ENCODE measurements around the gene REV3L. TPM values are rescaled to one million over a fixed set of nuclear protein-coding genes. Genes with fewer than 3 reads are reported as not detected.
A peak's percentile ranks its signal among the peaks of the same experiment; 100 is the strongest.

The REV3L gene
- total and polyA plus RNA-seq, 2 of the 13 experiments (the other 11 are each of a cell fraction or from before 2014, with no cell fraction given), result 12.8 to 31.3 TPM

- 56% methylated on average over 2 of the region's 2 CpGs for WGBS (ENCODE audit: low lambda C conversion rate)
- H3K27ac ChIP-seq (ENCODE audit: extremely low read length, insufficient read depth, low read length), result no peak overlapping the region
- DNase-seq (ENCODE audit: low spot score) (peak; percentile 44), FAIRE-seq (no peak), ATAC-seq (peak; percentile 54; the same call in 2 of the 3 replicates)
- no peaks in the 10 kb centered on the region for H3K79me2 ChIP-seq (ENCODE audit: insufficient read depth, low read length)
- POLR2A ChIA-PET, result no interaction called here
- H3K27me3 ChIP-seq (ENCODE audit: control insufficient read depth in 1 of 2, insufficient read depth in 2 of 2, low read length in 2 of 2), result no peaks in the 10 kb centered on the region
- no peak overlapping the region for H3K4me3 ChIP-seq (replicated peaks in 1 of 3; ENCODE audit: insufficient read depth in 1 of 3, low read depth in 2 of 3, low read length in 3 of 3)
- no TSS peak for BruUV-seq (replicated peaks)
- peaks cover 19% of the 10 kb centered on the region for H3K9me3 ChIP-seq (ENCODE audit: low read length)
- H4K20me1 ChIP-seq (ENCODE audit: insufficient read depth, low read length), result no peaks in the 10 kb centered on the region
- intact Hi-C loops (cut with micrococcal nuclease; ENCODE audit: unreplicated experiment) (no loop called here), in situ Hi-C loops (cut with HindIII; ENCODE audit: extremely low pct_ligation_motif_present, low pct_unique_long_range_greater_than_20kb) (no loop called here)
- peak overlapping the region; percentile 23; the same call in 1 of the 2 replicates for H3K4me2 ChIP-seq (ENCODE audit: low read depth, low read length)
- CTCF ChIA-PET (ENCODE audit: low intra/inter-chr PET ratio, low total read pairs), result no interaction called here
- no peak overlapping the region for H3K9ac ChIP-seq (ENCODE audit: insufficient read depth, low read depth, low read length)
- H2AFZ ChIP-seq (ENCODE audit: low read length), result no peak overlapping the region
- peaks cover 11 to 36% of the 10 kb centered on the region in 2 experiments for H3K36me3 ChIP-seq (replicated peaks in 1 of 2; ENCODE audit: control insufficient read depth in 1 of 2, insufficient read depth in 2 of 2, low read length in 2 of 2)
- H3K4me1 ChIP-seq (ENCODE audit: insufficient read depth, low read length), result peaks cover 28% of the 10 kb centered on the region
- TF ChIP-seq TFDP1 (CRISPR knock-in tag; IDR thresholded peaks at IDR 0.05; ENCODE audit: borderline replicate concordance) (no peak), ZNF451 (CRISPR knock-in tag; IDR thresholded peaks at IDR 0.05) (no peak), ZNF143 (CRISPR knock-in tag; IDR thresholded peaks at IDR 0.05) (no peak), ZNF543 (CRISPR knock-in tag; IDR thresholded peaks at IDR 0.05) (no peak), ZNF335 (CRISPR knock-in tag; IDR thresholded peaks at IDR 0.05) (no peak), HOXA3 (CRISPR knock-in tag; IDR thresholded peaks at IDR 0.05) (no peak), ZNF670 (CRISPR knock-in tag; IDR thresholded peaks at IDR 0.05; ENCODE audit: borderline replicate concordance) (no peak), CEBPG (CRISPR knock-in tag; IDR thresholded peaks at IDR 0.05) (0 out of 2 replicates have a peak, but pooled peaks have one; percentile 43), FOXA1 (IDR thresholded peaks at IDR 0.05) (no peak), FOXA1 (CRISPR knock-in tag; IDR thresholded peaks at IDR 0.05) (no peak), ZNF234 (CRISPR knock-in tag; conservative IDR thresholded peaks at IDR 0.05) (no peak), PTBP1 (IDR thresholded peaks at IDR 0.05; ENCODE audit: low read depth, low read length, poor library complexity, severe bottlenecking) (no peak), RBM22 (optimal IDR thresholded peaks at IDR 0.05; ENCODE audit: low read length) (no peak), ZNF251 (CRISPR knock-in tag; IDR thresholded peaks at IDR 0.05) (no peak), ZNF260 (CRISPR knock-in tag; IDR thresholded peaks at IDR 0.05; ENCODE audit: borderline replicate concordance, low read depth) (no peak), TCF7 (IDR thresholded peaks at IDR 0.05; ENCODE audit: low read depth) (peak; percentile 15; the same call in 1 of the 2 replicates), HDAC2 (CRISPR knock-in tag; IDR thresholded peaks at IDR 0.05) (no peak)
- TF ChIP-seq, protein P1, sequence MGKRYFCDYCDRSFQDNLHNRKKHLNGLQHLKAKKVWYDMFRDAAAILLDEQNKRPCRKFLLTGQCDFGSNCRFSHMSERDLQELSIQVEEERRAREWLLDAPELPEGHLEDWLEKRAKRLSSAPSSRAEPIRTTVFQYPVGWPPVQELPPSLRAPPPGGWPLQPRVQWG (CRISPR knock-in tag; IDR thresholded peaks at IDR 0.05; ENCODE audit: borderline replicate concordance, low read depth), result no peak
- TF ChIP-seq, protein P2, sequence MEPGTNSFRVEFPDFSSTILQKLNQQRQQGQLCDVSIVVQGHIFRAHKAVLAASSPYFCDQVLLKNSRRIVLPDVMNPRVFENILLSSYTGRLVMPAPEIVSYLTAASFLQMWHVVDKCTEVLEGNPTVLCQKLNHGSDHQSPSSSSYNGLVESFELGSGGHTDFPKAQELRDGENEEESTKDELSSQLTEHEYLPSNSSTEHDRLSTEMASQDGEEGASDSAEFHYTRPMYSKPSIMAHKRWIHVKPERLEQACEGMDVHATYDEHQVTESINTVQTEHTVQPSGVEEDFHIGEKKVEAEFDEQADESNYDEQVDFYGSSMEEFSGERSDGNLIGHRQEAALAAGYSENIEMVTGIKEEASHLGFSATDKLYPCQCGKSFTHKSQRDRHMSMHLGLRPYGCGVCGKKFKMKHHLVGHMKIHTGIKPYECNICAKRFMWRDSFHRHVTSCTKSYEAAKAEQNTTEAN (CRISPR knock-in tag; conservative IDR thresholded peaks at IDR 0.05), result no peak
- TF ChIP-seq, protein P3, sequence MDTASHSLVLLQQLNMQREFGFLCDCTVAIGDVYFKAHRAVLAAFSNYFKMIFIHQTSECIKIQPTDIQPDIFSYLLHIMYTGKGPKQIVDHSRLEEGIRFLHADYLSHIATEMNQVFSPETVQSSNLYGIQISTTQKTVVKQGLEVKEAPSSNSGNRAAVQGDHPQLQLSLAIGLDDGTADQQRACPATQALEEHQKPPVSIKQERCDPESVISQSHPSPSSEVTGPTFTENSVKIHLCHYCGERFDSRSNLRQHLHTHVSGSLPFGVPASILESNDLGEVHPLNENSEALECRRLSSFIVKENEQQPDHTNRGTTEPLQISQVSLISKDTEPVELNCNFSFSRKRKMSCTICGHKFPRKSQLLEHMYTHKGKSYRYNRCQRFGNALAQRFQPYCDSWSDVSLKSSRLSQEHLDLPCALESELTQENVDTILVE (CRISPR knock-in tag; IDR thresholded peaks at IDR 0.05), result no peak
- TF ChIP-seq, protein P4, sequence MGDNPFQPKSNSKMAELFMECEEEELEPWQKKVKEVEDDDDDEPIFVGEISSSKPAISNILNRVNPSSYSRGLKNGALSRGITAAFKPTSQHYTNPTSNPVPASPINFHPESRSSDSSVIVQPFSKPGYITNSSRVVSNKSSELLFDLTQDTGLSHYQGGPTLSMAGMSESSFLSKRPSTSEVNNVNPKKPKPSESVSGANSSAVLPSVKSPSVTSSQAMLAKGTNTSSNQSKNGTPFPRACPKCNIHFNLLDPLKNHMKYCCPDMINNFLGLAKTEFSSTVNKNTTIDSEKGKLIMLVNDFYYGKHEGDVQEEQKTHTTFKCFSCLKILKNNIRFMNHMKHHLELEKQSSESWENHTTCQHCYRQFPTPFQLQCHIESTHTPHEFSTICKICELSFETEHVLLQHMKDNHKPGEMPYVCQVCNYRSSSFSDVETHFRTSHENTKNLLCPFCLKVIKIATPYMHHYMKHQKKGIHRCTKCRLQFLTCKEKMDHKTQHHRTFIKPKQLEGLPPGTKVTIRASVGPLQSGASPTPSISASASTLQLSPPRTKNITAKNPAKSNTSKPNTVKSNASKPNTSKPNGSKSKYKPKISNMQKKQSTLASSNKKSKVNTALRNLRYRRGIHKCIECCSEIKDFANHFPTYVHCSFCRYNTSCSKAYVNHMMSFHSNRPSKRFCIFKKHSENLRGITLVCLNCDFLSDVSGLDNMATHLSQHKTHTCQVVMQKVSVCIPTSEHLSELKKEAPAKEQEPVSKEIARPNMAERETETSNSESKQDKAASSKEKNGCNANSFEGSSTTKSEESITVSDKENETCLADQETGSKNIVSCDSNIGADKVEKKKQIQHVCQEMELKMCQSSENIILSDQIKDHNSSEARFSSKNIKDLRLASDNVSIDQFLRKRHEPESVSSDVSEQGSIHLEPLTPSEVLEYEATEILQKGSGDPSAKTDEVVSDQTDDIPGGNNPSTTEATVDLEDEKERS (CRISPR knock-in tag; IDR thresholded peaks at IDR 0.05), result no peak
These were observed 206.7 kb downstream of the REV3L start for GRCh38 chr6:111276335-111276734.

Measured in HepG2 (cell line).